Gastrocnemius medialis (tissue), 4 donors: Measurements from ENCODE around the gene MVB12A.

Source experiments
- CTCF ChIP-seq, 5 experiments: fragments of 450-650 bp in 3 of 5; fragments of 200-600 bp in 2 of 5; sonication (generic) in 2 of 5; IDR thresholded peaks in 4 of 5; conservative IDR thresholded peaks in 1 of 5; 1 replicate in 4 of 5; 2 replicates in 1 of 5; pipeline ENCODE4 v1.5.1; 2016 to 2019; ENCODE audit warnings: antibody characterized with exemption in 5 of 5, mild to moderate bottlenecking in 3 of 5, moderate library complexity in 3 of 5
- POLR2A ChIP-seq, 2 donors: fragments of 450-650 bp; IDR thresholded peaks; one replicate each; pipeline ENCODE4 v1.6.1; 2017; ENCODE audit warnings: antibody characterized with exemption in 2 of 2, mild to moderate bottlenecking in 2 of 2, moderate library complexity in 2 of 2

GRCh38 chr19:17429641-17430113 lies 9.8 kb downstream of the MVB12A start:
- TF ChIP-seq CTCF (IDR thresholded peaks at IDR 0.05 in 4 of 5, conservative IDR thresholded peaks at IDR 0.05 in 1 of 5) (no peak), POLR2A (IDR thresholded peaks at IDR 0.05) (no peak)
